Chondrocyte (in vitro differentiated cells): ENCODE measurements around the gene ERBB4. TPM values are rescaled to one million over a fixed set of nuclear protein-coding genes. Genes with fewer than 3 reads are reported as not detected.
"Not testable (repeated sequence)": the region's sequence is repeated elsewhere in the genome, so short reads cannot be mapped to it uniquely, and the experiment has no call there.

Experiments used
- DNase-seq: peaks from one replicate; pipeline ENCODE4 v3.0.0; 2021; ENCODE audit warnings: mixed read lengths, low spot score
- H3K27ac Mint-ChIP-seq: one replicate; pipeline ENCODE4 v1.8.0; 2021; ENCODE audit warnings: mild to moderate bottlenecking, moderate library complexity, mixed read lengths; ENCODE audit not compliant: unreplicated experiment
- H3K27me3 Mint-ChIP-seq: 2 replicates; pipeline ENCODE4 v1.8.0; 2021; ENCODE audit warnings: low read depth, mixed read lengths
- H3K36me3 Mint-ChIP-seq: 2 replicates; pipeline ENCODE4 v1.8.0; 2021; ENCODE audit warnings: low read depth, mixed read lengths
- H3K4me1 Mint-ChIP-seq: 2 replicates; pipeline ENCODE4 v1.8.0; 2021; ENCODE audit warnings: low read depth, mild to moderate bottlenecking, mixed read lengths
- H3K4me3 Mint-ChIP-seq: one replicate; pipeline ENCODE4 v1.8.0; 2021; ENCODE audit warnings: mild to moderate bottlenecking, moderate library complexity, mixed read lengths; ENCODE audit not compliant: unreplicated experiment
- H3K9me3 Mint-ChIP-seq: 2 replicates; pipeline ENCODE4 v1.8.0; 2021; ENCODE audit warnings: low read depth, mixed read lengths
- total RNA-seq: library from RNA; stranded (reverse); gene quantifications from 3 replicates; pipeline ENCODE4 v1.2.1, GENCODE V29; 2021
- TF ChIP-seq, protein P1 (sequence below): fragments of 200-600 bp; sonication (generic); IDR thresholded peaks from 2 replicates; pipeline ENCODE4 v1.5.0; 2021; ENCODE audit warnings: antibody characterized with exemption, mild to moderate bottlenecking, moderate library complexity

The ERBB4 gene
- total RNA-seq, 1 donor from 2014 or later: 1.3 TPM

- Mint-ChIP-seq H3K4me3 (no peak overlapping the region), H3K9me3 (no peaks in the 10 kb centered on the region), H3K27ac (no peak overlapping the region), H3K36me3 (no peaks in the 10 kb centered on the region), H3K27me3 (no peaks in the 10 kb centered on the region), H3K4me1 (no peaks in the 10 kb centered on the region)
- TF ChIP-seq, protein P1, sequence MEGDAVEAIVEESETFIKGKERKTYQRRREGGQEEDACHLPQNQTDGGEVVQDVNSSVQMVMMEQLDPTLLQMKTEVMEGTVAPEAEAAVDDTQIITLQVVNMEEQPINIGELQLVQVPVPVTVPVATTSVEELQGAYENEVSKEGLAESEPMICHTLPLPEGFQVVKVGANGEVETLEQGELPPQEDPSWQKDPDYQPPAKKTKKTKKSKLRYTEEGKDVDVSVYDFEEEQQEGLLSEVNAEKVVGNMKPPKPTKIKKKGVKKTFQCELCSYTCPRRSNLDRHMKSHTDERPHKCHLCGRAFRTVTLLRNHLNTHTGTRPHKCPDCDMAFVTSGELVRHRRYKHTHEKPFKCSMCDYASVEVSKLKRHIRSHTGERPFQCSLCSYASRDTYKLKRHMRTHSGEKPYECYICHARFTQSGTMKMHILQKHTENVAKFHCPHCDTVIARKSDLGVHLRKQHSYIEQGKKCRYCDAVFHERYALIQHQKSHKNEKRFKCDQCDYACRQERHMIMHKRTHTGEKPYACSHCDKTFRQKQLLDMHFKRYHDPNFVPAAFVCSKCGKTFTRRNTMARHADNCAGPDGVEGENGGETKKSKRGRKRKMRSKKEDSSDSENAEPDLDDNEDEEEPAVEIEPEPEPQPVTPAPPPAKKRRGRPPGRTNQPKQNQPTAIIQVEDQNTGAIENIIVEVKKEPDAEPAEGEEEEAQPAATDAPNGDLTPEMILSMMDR: no peak
- DNase-seq: no peak
Measured at GRCh38 chr2:211730215-211730614, 808.4 kb downstream of the ERBB4 start.

- Mint-ChIP-seq H3K36me3 (no peaks in the 10 kb centered on the region), H3K27me3 (no peaks in the 10 kb centered on the region), H3K4me3 (no peak overlapping the region), H3K4me1 (no peaks in the 10 kb centered on the region), H3K27ac (no peak overlapping the region), H3K9me3 (no peaks in the 10 kb centered on the region)
- DNase-seq: no peak
- TF ChIP-seq, protein P1: no peak
Measured at GRCh38 chr2:211729433-211729832, 809.2 kb downstream of the ERBB4 start.

GRCh38 chr2:211724933-211725332, 813.7 kb downstream of the ERBB4 start:
- H3K36me3 Mint-ChIP-seq: no peaks in the 10 kb centered on the region
- H3K27me3 Mint-ChIP-seq: no peaks in the 10 kb centered on the region
- H3K4me3 Mint-ChIP-seq: no peak overlapping the region
- TF ChIP-seq, protein P1: no peak
- no peaks in the 10 kb centered on the region for H3K4me1 Mint-ChIP-seq
- H3K27ac Mint-ChIP-seq: no peak overlapping the region
- H3K9me3 Mint-ChIP-seq: no peaks in the 10 kb centered on the region
- no peak for DNase-seq

DNA sequence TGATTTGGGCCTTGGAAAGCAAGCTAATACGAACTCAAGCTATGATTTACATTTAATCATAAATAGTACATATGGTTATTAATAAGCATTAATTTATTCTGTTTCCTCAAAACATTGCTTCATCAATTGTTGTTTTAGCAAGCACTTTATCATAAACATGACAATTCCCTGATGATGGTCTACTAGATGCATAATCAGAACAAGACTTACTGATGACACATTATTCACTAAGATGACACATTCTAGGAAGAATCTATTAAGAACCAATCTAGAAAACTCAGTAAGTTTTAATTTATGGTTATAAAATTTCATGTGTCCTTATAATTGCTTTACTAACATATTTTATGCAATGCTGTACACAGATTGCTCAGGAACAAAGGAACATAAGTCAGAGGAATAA, 815.2 kb downstream of the ERBB4 start:
- TF ChIP-seq, protein P1: no peak
- Mint-ChIP-seq H3K4me1 (no peaks in the 10 kb centered on the region), H3K27ac (no peak overlapping the region), H3K9me3 (no peaks in the 10 kb centered on the region), H3K4me3 (no peak overlapping the region), H3K36me3 (no peaks in the 10 kb centered on the region), H3K27me3 (no peaks in the 10 kb centered on the region)
- DNase-seq: no peak

- TF ChIP-seq, protein P1: no peak
- H3K27ac Mint-ChIP-seq: no peak overlapping the region
- DNase-seq: no peak
- no peaks in the 10 kb centered on the region for H3K9me3 Mint-ChIP-seq
- no peaks in the 10 kb centered on the region for H3K4me1 Mint-ChIP-seq
- no peaks in the 10 kb centered on the region for H3K27me3 Mint-ChIP-seq
- no peaks in the 10 kb centered on the region for H3K36me3 Mint-ChIP-seq
- H3K4me3 Mint-ChIP-seq: no peak overlapping the region
Measured at GRCh38 chr2:211722928-211723327, 815.7 kb downstream of the ERBB4 start.

GRCh38 chr2:211721874-211722273, 816.7 kb downstream of the ERBB4 start:
- H3K27ac Mint-ChIP-seq, H3K9me3 Mint-ChIP-seq, H3K36me3 Mint-ChIP-seq, H3K4me3 Mint-ChIP-seq, H3K4me1 Mint-ChIP-seq, H3K27me3 Mint-ChIP-seq, DNase-seq: not testable (repeated sequence)
